Fibroblast of peridontal ligament (primary cell): Measurements from ENCODE around the gene BRI3BP.
"Not testable (repeated sequence)": the region's sequence is repeated elsewhere in the genome, so short reads cannot be mapped to it uniquely, and the experiment has no call there.

Experiments
- DNase-seq: peaks from one replicate; pipeline ENCODE4 v3.0.0-alpha.2; 2010; ENCODE audit errors: extremely low read depth

The BRI3BP gene

DNA sequence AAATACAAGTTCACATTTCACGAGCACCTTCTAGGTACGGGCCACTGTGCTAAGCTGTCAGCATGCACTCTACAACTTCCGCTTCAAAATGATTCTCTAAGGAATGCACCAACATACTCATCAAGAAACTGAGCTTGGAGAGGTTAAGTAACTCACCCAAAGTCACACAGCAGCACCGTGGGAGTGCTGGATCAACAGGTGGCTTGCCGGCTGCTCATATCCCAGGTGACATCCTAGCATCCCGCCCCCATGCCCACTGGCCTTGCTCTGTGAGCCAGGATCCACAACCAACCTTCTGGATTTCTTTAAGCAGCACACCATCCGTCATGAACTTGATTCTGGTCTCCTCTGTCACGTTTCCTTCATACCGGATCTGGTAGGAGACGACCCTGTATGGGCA lies 21.2 kb upstream of the BRI3BP start:
- no peak for DNase-seq

- no peak for DNase-seq
Observed at GRCh38 chr12:124975276-124975675, 18.2 kb upstream of the BRI3BP start.

DNA sequence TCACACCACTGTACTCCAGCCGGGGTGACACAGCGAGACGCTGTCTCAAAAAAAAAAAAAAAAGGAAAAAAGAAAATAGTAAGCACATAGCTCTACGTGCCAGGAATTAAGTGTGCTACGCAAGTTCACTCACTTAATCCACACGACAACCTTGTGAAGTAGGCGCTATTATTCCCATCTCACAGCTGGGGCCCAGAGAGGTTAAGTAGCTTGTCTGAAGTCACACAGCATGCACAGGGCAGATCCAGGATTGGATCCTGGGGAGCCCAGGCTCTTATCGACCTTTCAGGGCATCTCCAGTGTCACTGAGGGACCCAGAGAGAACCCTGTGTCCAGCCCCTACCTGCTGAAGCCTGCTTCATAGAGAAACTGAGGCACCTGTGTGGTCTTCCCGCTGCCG lies 16.4 kb upstream of the BRI3BP start:
- no peak for DNase-seq

GRCh38 chr12:124979568-124979967 lies 13.9 kb upstream of the BRI3BP start:
- DNase-seq = no peak

- DNase-seq = no peak
Observed at GRCh38 chr12:124980098-124980892, 13.2 kb upstream of the BRI3BP start.

DNA sequence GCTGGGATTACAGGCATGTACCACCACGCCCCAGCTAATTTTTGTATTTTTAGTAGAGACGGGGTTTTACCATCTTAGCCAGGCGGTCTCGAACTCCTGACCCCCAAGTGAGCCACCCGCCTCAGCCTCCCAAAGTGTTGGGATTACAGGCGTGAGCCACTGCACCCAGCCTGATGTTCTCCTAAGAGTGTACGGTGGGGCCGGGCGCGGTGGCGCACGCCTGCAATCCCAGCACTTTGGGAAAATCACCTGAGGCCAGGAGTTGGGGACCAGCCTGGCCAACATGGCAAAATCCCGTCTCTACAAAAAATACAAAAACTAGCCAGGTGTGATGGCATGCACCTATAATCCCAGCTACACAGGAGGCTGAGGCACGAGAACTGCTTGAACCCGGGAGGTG lies 6.6 kb upstream of the BRI3BP start:
- not testable (repeated sequence) for DNase-seq

GRCh38 chr12:124992874-124993625 lies 395 bp upstream of the BRI3BP start:
- peak; percentile 30 for DNase-seq

DNA sequence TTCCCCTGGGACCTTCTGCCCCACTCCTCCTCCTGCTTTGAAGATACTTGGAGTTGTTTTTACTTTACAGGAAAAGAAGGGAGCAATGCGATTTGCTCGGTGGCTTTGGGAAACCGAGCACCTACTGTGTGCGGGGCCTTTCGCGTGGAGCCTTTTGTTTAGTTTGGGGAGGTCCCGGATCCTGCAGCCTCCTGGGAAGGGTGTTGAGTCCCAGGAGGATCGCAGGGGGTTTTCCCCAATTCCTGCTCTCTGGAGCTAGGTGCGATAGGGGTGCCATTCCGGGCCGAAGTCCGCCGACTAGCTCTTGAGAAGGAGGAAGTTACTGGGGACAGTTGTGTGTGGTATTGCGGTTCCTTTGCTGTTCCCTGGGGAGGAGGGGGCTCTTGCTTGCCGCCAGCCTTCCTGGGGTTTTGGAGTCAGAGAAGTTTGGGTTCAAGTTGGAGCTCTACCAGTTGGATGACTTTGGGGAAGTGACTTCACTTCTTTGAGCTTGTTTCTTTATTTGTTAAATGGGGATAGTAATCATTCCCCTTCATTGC lies 1.1 kb downstream of the BRI3BP start:
- no peak for DNase-seq

- no peak for DNase-seq
Observed at GRCh38 chr12:124995200-124995961, 1.9 kb downstream of the BRI3BP start.

DNA sequence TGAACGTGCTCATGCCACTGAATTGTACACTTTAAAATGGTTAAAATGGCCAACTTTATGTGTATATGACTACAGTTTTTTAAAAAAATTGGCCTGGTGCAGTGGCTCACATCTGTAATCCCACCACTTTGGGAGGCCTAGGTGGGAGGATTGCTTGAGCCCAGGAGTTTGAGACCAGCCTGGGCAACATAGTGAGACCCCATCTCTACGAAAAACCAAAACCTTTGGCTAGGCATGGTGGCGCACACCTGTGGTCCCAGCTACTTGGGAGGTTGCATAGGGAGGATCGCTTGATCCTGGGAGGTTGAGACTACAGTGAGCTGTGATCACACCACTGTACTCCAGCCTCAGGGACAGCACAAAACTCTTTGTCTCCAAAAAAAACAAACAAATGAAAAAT lies 5.3 kb downstream of the BRI3BP start:
- no peak for DNase-seq

- DNase-seq = no peak
Observed at GRCh38 chr12:125001636-125002035, 8.2 kb downstream of the BRI3BP start.

DNA sequence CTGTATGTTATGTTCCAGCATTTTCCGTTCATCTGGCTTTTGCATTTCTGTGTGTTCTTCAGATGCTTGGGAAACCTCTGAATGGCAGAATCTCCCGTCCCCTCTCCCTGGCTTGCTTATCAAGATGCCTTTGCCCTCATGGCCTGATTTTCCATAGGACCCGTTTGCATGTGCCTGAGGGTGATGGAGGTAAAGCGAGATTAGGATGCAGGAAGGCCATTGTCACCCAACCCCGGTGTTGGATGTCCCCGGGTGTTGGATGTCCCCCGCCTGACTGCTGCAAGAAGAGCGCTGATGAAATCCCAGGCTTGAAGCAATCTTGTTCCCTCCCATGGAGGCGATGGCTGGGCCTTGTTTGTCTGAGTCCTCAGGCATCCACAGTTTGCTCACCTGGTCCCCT lies 9.6 kb downstream of the BRI3BP start:
- no peak for DNase-seq

- no peak for DNase-seq
Observed at GRCh38 chr12:125004621-125005020, 11.2 kb downstream of the BRI3BP start.

DNA sequence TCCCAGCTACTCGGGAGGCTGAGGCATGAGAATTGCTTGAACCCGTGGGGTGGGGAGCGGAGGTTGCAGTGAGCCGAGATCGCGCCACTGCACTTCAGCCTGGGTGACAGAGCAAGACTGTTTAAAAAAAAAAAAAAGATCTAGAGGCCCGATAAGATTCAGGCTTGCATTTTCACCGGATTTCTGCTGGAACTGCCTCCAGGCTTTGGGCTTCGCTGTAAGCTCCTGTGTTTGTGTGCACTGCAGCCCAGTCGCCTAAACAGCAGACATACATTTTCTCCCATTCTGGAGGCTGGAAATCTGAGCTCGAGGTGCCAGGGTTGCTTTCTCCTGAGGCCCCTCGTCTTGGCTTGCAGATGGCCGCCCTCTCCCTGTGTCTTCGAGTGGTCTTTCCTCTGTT lies 12.2 kb downstream of the BRI3BP start:
- DNase-seq = no peak

GRCh38 chr12:125006365-125006764 lies 12.9 kb downstream of the BRI3BP start:
- DNase-seq = no peak

DNA sequence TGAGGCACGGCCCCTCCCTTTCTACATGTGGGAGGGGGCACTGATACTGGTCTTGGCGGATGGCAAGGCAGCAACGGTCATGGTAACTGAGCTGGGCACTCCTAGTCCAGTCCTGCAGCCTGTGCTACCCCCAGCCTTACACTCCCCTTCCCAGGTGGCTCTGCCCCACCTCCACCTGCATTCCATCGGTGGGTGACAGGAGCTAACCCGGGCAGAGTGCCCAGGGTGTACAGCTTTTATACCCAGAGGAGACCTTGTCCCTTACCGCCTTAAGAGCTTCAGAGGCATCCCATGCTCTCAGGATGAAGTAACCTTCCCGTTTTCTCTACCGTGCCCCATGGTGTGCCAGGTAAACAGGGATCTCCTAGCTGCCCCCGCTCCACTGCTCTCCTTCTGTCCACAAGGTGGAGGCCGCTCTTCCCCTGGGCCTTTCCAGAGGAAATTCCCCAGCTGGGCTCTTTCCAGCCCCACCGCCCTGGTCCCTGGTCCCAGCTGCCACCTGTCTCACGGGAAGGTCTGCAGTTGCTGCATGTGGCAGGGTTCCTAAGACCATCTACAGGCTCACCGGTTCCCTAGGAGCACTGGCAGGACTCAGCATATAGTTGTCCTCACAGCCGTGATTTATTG lies 20.5 kb downstream of the BRI3BP start:
- DNase-seq = no peak

- DNase-seq = no peak
Observed at GRCh38 chr12:125014526-125014925, 21.1 kb downstream of the BRI3BP start.

GRCh38 chr12:125015680-125016310 lies 22.4 kb downstream of the BRI3BP start:
- DNase-seq = no peak

- DNase-seq = no peak
Observed at GRCh38 chr12:125017801-125018200, 24.4 kb downstream of the BRI3BP start.

DNA sequence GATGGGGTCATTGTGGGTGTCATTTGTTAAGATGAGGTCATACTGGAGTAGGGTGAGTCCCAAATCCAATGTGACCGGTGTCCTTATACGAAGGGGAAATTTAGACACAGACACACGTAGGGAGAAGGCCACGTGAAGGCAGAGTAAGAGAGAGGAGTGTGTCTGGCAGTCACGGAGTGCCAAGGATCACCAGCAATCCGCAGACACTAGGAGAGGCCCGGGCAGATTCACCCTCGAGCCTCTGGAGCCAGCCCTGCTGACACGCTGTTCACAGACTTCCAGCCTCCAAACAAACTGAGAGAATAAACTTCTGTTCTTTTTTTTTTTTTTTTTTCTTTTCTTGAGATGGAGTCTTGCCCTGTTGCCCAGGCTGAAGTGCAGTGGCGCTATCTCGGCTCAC lies 24.9 kb downstream of the BRI3BP start:
- no peak for DNase-seq

DNA sequence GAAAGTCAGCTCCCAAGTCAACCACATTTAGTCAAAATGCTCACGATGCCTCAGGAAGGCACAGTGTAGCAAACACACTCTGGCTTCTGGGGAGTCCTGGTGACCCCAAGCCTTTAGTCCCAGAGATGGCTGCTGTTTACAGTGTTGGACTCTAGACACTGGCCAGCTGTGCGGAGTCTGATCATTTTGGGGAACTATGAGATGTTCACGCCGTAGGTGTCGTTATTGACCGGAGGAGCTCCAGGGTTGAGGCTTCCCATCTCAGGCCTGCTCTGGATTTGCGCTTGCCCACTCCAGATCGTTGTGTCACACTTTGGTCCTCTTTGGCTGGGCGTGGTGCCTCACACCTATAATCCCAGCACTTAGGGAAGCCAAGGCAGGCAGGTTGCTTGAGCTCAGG lies 27.7 kb downstream of the BRI3BP start:
- no peak for DNase-seq
